GM12865 (cell line): ENCODE measurements around the gene FANCD2OS.

Experiments
- DNase-seq: peaks from one replicate; pipeline ENCODE4 v3.0.0; 2010; ENCODE audit warnings: low read depth
- H3K4me3 ChIP-seq: 2 replicates; pipeline ENCODE4 v1.5.1; 2011; ENCODE audit warnings: mild to moderate bottlenecking, low read depth, low read length, control low read depth
- CTCF ChIP-seq: IDR thresholded peaks from 2 replicates; pipeline ENCODE4 v1.5.1; 2011; ENCODE audit warnings: low read length, control low read depth, low read depth, inconsistent platforms; ENCODE audit not compliant: insufficient read depth; ENCODE audit errors: missing control alignments

FANCD2OS gene

GRCh38 chr3:10108091-10108490 lies at the start of gene FANCD2OS:
Gene FANCD2OS (minus strand): TSS chr3:10108255. CDS start chr3:10104774, 3,481 bp downstream.
- no peak within 1 kb of the TSS for H3K4me3 ChIP-seq
- TF ChIP-seq CTCF = no peak
- no peak for DNase-seq

GRCh38 chr3:10157031-10157430 lies 49.0 kb upstream of the FANCD2OS start:
- no peak overlapping the region for H3K4me3 ChIP-seq
- no peak for TF ChIP-seq CTCF

GRCh38 chr3:10155658-10156057 lies 47.6 kb upstream of the FANCD2OS start:
- H3K4me3 ChIP-seq = no peak overlapping the region
- TF ChIP-seq CTCF = no peak
- DNase-seq = no peak

More at GRCh38 chr3:10157031-10157430, 49.0 kb upstream of the FANCD2OS start:
- no peak for DNase-seq

GRCh38 chr3:10155123-10155472 lies 47.0 kb upstream of the FANCD2OS start:
- TF ChIP-seq CTCF = no peak
- H3K4me3 ChIP-seq = no peak overlapping the region
- no peak for DNase-seq

- no peak for DNase-seq
- H3K4me3 ChIP-seq = no peak overlapping the region
- no peak for TF ChIP-seq CTCF
These were observed 46.5 kb upstream of the FANCD2OS start for GRCh38 chr3:10154335-10155122.

GRCh38 chr3:10150987-10151386 lies 42.9 kb upstream of the FANCD2OS start:
- no peak for TF ChIP-seq CTCF
- no peak overlapping the region for H3K4me3 ChIP-seq
- DNase-seq = no peak

GRCh38 chr3:10149226-10149625 lies 41.2 kb upstream of the FANCD2OS start:
- DNase-seq = no peak
- H3K4me3 ChIP-seq = no peak overlapping the region
- TF ChIP-seq CTCF = no peak
